SW 1271 (cell line): ENCODE results near the gene CYP27B1.
"Not testable (repeated sequence)": the region's sequence is repeated elsewhere in the genome, so short reads cannot be mapped to it uniquely, and the experiment has no call there.

Experiments used
- DNase-seq, 2 experiments: peaks; one replicate each; lab custom pipeline; 2025; lab: John Stamatoyannopoulos, UW

CYP27B1 gene

GRCh38 chr12:57783861-57784260, 17.0 kb upstream of the CYP27B1 start:
- DNase-seq, result no peak

GRCh38 chr12:57783466-57783801, 16.6 kb upstream of the CYP27B1 start:
- DNase-seq, result no peak

DNA sequence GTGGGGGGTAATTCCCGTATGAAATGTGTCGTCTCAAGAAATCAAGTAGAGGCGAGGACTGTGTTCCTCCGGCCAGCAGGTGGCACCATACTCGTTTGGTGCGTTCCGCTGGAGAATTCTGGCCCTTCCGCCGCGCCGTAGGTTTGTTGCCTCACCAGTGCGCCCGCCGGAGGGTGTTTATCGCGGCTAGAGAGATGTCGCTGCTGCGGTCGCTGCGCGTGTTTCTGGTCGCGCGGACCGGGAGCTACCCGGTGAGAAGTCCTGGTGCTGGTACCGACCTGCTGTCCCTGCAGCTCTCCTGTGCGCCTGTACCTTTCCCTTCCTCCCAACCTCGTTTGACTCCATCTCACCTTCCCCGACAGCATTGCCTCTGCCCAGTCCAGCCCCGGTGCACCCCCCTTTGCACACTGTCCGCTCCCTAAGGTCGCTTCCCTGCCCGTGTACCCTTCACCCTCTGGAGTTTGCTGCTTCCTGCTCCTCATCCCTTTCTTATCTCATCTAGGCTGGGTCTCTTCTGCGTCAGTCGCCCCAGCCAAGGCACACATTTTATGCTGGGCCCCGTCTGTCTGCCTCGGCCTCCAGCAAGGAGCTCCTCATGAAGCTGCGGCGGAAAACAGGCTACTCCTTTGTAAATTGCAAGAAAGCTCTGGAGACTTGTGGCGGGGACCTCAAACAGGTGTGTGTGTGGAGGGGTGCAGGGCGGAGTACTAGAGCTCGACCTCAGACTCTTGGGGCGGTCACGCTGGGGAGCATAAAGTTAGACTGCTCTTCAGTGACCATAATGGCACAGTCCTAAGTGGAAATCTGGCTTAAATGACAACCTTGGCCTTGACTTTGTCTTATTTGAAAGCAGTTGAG, 16.0 kb upstream of the CYP27B1 start, which contains the start of gene TSFM:
Gene TSFM (plus strand): TSS at position 180 of the 858 bp plus-strand sequence. CDS start 15 bp downstream, at position 195.
- DNase-seq, result peak; percentile 80 to 90

DNA sequence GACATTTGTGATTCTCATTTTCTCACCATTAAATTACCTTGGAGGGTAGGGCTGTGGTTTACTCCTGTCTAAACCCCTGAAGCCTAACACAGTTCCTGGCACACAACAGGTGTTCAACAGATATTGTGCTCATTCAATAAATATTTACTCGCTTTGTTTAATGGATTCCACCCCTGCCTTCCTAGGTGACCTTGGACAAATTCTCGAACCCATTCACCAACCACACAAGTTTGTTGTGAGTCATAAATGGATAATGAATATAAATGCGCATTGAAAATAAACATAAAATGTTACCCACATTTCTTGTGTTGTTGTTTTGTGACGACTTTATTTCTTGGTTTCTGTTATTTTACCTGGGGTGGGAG, 15.3 kb upstream of the CYP27B1 start:
- no peak for DNase-seq

DNA sequence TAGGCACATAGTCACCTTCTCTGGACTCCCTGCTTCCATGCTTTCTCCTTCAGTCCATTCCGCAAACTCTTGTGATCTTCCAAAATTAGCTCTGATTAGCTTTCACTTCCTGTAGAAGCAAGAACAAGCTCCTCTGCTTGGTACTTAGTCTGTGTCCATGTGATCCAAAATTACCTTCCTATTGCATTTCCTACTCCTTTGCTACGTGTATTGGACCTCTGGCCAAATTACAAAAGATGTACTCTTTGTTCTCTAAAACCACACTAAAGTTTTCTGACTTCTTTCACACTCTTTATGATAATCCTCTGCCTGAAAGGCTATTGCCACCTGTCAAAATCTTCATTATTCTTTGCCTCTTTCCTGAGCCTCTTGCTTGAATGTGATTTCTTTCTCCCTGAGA, 14.9 kb upstream of the CYP27B1 start:
- DNase-seq, result no peak

GRCh38 chr12:57781244-57781643, 14.4 kb upstream of the CYP27B1 start:
- no peak for DNase-seq

DNA sequence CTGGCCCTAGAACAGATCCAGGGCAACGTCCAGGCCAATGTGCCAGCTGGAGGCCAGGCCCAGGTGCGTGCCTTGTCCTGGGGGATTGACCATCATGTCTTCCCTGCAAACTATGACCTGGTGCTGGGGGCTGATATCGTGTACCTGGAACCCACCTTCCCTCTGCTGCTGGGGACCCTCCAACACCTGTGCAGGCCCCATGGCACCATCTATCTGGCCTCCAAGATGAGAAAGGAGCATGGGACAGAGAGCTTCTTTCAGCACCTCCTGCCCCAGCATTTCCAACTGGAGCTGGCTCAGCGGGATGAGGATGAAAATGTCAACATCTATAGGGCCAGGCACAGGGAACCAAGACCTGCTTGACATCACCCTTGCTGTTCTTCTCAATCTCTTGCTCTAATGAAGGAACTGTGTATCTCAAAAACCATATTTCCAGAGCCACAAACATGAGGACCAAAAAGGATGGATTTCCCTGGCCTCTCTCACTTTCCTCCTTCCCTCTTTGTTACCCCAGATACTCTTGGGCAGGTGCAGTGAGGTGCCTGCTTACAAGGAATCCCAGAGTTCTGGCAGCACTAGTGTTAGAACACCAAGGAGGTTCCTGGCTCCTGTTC, 13.5 kb upstream of the CYP27B1 start:
- DNase-seq, result no peak

DNA sequence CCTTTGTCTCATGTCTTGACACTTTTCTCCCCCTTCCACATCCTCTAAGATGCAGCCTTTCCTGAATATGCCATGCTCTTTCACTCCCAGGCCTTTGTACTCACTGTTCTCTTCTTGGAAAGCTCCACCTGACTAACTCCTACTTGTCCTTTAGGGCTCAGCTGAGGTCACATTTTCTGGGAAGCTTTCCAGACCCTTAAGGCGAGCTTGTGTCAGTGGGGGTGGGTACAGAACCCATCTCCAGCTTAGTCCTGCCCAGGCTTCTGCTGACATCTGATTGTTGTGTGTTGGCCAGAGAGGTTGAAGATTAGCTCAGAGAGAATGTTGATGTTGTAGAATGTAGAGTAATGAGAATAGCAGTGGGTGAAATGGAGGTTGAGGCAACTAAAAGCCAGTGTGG, 12.9 kb upstream of the CYP27B1 start:
- no peak for DNase-seq

- DNase-seq, result no peak
Measured at GRCh38 chr12:57777911-57778310, 11.0 kb upstream of the CYP27B1 start.

DNA sequence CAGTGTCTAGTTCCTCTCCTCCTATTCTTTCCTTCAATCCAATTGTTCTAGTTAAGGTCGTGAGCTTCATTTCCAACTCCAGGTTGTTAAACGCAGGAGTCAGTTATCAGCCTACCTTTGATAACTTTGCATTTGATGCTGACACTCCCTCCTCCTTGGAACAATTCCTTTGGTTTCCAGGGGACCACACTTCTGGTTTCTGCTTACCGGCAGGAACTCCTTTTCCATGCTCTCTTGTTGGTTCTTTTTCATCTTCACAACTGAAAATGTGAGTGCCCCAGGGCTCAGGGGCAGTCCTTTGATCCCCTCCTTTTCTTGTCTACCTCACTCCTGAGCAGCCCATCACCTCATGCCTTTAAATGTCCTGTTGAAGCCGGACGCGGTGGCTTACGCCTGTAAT, 10.5 kb upstream of the CYP27B1 start:
- DNase-seq, result no peak

GRCh38 chr12:57776247-57776587, 9.3 kb upstream of the CYP27B1 start:
- no peak for DNase-seq

DNA sequence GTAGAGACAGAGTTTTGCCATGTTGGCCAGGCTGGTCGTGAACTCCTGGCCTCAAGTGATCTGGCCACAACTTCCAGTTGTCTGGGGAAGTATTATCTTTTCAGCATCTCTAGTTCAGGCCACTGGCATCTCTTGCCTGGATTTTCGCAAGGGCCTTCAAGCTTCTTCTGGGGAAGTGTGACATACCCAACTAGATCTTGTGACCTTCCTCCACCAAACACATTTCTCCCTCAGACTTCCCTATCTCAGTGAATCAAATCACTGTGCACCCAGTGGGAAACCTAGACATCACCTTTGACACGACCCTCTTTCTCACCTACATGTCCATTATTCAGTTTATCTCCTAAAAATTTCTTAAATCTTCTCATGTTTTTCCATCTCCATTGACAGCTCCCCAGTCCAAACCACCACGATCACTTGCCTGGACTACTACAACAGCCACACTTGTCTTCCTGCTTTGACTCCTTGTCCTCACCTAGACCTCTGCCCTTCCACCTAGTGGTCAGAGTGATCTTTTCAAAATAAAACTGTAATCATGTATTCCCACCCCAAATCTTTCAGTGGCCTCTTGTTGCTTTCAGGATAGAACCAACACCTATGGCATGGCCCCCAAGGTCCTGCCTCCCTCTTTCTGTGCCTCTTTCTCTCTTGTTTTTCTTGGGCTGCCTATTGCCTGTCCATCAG, 8.8 kb upstream of the CYP27B1 start:
- DNase-seq, result no peak

GRCh38 chr12:57775044-57775443, 8.2 kb upstream of the CYP27B1 start:
- no peak for DNase-seq

- not testable (repeated sequence) for DNase-seq
Measured at GRCh38 chr12:57774634-57775033, 7.8 kb upstream of the CYP27B1 start.

GRCh38 chr12:57772429-57773322, 5.8 kb upstream of the CYP27B1 start, which contains the start of gene EEF1AKMT3:
TSS of gene EEF1AKMT3 (plus strand) at chr12:57772614. CDS start at chr12:57772725, 111 bp downstream.
- peak; percentile 76 to 79 for DNase-seq

- peak; percentile 94 for DNase-seq
Measured at GRCh38 chr12:57771873-57772428, 5.1 kb upstream of the CYP27B1 start, which contains the start of gene METTL1. TSS of gene METTL1 (minus strand) at chr12:57772105. CDS start at chr12:57772083, 22 bp downstream.

DNA sequence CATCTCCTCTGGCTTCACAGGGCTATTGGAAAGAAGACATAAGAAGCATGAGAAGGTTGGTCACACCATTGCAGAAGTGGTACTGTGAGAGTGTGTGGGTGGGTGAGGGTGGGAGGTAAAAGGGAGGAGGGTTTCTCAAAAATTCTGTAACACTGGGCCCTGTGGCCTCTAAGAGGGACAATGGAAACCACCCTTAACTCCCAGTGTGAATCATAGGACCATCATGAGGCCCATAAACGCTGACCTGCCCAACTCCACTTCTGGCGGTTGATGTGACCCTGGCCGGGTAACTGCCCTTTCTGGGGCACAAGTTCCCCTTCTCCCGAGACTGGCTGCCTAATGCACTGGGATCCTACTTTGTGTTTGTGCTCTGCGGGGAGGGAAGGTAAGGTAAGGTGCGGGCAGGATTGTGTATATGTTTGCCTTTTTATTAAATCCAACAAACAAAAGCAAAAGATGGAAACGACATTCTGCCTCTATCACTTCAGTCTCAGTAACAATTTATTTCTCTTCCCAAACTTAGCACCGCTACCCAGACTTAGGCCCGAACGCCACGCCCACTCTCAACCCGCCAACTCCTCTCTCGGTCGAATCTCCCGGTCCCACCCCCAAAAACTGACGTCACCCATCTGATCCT, 4.5 kb upstream of the CYP27B1 start:
- DNase-seq, result peak; percentile 88 to 93

GRCh38 chr12:57770734-57771133, 3.9 kb upstream of the CYP27B1 start:
- no peak for DNase-seq

DNA sequence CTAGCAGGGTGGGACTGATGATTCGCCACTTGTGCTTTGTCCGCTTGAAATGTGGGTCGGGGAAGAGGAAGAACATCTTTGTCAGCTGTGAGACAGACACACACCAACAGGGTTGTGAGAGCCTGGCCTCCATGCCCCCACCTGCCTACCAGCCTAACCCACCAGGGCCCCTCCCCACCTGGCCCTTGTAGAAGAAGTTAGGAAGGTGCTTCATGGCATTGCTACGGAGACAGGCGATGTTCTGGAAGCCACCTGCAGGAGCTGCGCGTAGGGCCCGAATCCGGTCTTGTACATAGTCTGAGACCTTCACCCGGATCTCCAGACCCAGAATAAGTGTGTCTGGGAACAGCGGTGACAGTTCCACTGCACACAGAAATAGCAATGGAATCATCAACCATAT, 2.7 kb upstream of the CYP27B1 start:
- DNase-seq, result no peak

GRCh38 chr12:57767876-57768275, 998 bp upstream of the CYP27B1 start:
- no peak for DNase-seq

DNA sequence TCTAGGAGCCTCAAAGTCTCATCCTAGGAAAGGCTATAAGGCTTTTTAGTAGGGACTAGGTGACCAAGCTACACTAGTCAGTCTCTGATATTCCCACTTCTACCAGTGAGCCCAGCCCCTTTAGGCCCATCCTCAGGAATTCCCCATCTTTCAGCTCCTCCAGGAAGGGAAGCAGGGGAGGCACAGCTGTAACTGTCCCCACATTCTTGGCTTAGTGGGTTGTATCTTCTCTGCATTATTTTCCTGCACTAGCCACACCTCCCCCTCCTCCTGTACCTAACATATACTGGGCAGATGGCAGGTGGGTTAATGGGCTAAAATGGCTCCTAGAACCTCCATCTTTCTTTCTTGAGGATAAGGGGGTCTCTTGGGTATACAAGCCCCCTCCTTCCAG, 424 bp upstream of the CYP27B1 start:
- DNase-seq, result no peak
